CD1c-positive myeloid dendritic cell (primary cell): ENCODE measurements around the gene XPO4.
A peak's percentile ranks its signal among the peaks of the same experiment; 100 is the strongest.
"Not testable (repeated sequence)": the region's sequence is repeated elsewhere in the genome, so short reads cannot be mapped to it uniquely, and the experiment has no call there.

Experiments used
- DNase-seq: peaks from one replicate; pipeline ENCODE4 v3.0.0-alpha.2; 2016; ENCODE audit errors: extremely low spot score

Gene XPO4

GRCh38 chr13:20902438-20903163 lies at the start of gene XPO4:
XPO4 (minus strand) TSS chr13:20902746; CDS start chr13:20902738, 8 bp downstream.
- peak; percentile 93 for DNase-seq

GRCh38 chr13:20948001-20948400 lies 45.5 kb upstream of the XPO4 start:
- DNase-seq, result not testable (repeated sequence)

- DNase-seq, result peak; percentile 67
Measured at GRCh38 chr13:20945952-20946383, 43.4 kb upstream of the XPO4 start.

GRCh38 chr13:20942938-20943559 lies 40.5 kb upstream of the XPO4 start:
- no peak for DNase-seq

GRCh38 chr13:20940511-20940910 lies 38.0 kb upstream of the XPO4 start:
- not testable (repeated sequence) for DNase-seq

GRCh38 chr13:20940083-20940482 lies 37.5 kb upstream of the XPO4 start:
- no peak for DNase-seq

GRCh38 chr13:20939662-20940061 lies 37.1 kb upstream of the XPO4 start:
- no peak for DNase-seq

GRCh38 chr13:20938302-20938701 lies 35.8 kb upstream of the XPO4 start:
- DNase-seq, result no peak

- peak; percentile 4 for DNase-seq
Measured at GRCh38 chr13:20927596-20928257, 25.2 kb upstream of the XPO4 start.

GRCh38 chr13:20925395-20925790 lies 22.8 kb upstream of the XPO4 start:
- not testable (repeated sequence) for DNase-seq

GRCh38 chr13:20924758-20925394 lies 22.3 kb upstream of the XPO4 start:
- peak; percentile 71 for DNase-seq

GRCh38 chr13:20923272-20923671 lies 20.7 kb upstream of the XPO4 start:
- DNase-seq, result no peak

GRCh38 chr13:20921572-20921971 lies 19.0 kb upstream of the XPO4 start:
- DNase-seq, result no peak

GRCh38 chr13:20915676-20916075 lies 13.1 kb upstream of the XPO4 start:
- DNase-seq, result not testable (repeated sequence)

- no peak for DNase-seq
Measured at GRCh38 chr13:20911037-20911436, 8.5 kb upstream of the XPO4 start.

- no peak for DNase-seq
Measured at GRCh38 chr13:20908714-20909497, 6.4 kb upstream of the XPO4 start.

GRCh38 chr13:20904908-20905307 lies 2.4 kb upstream of the XPO4 start:
- DNase-seq, result no peak

GRCh38 chr13:20903164-20903475 lies 574 bp upstream of the XPO4 start:
- no peak for DNase-seq

- peak; percentile 46 for DNase-seq
Measured at GRCh38 chr13:20901668-20902437, 693 bp downstream of the XPO4 start.

- no peak for DNase-seq
Measured at GRCh38 chr13:20894245-20894644, 8.3 kb downstream of the XPO4 start.

GRCh38 chr13:20891768-20892167 lies 10.8 kb downstream of the XPO4 start:
- DNase-seq, result no peak
